ENCODE data around the gene PTPRC.

The PTPRC gene

DNA sequence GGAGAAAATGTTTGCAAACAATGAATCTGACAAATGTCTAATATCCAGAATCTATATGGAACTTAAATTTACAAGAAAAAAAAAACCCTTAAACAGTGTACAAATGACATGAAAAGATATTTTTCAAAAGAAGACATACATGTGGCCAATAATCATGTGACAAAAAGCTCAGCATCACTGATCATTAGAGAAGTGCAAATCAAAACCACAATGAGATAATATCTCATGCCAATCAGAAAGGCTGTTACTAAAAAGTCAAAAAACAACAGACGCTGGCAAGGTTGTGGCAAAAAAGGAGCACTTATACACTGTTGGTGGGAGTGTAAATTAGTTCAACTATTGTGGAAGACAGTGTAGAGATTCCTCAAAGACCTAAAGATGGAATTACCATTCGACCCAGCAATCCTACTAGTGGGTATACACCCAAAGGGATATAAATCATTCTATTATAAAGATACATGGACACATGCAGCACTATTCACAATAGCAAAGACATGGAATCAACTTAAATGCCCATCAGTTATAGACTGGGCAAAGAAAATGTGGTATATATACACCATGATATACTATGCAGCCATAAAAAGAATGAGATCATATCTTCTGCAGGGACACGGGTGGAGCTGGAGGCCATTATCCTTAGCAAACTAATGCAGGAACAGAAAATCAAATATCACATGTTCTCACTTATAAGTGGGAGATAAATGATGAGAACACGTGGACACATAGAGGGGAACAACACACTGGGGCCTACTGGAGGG lies 123.2 kb downstream of the PTPRC start:
- no peak for TF ChIP-seq CTCF (IDR thresholded peaks at IDR 0.05; ENCODE audit: extremely low read depth, missing control alignments)
- no peak for DNase-seq (ENCODE audit: low spot score)

DNA sequence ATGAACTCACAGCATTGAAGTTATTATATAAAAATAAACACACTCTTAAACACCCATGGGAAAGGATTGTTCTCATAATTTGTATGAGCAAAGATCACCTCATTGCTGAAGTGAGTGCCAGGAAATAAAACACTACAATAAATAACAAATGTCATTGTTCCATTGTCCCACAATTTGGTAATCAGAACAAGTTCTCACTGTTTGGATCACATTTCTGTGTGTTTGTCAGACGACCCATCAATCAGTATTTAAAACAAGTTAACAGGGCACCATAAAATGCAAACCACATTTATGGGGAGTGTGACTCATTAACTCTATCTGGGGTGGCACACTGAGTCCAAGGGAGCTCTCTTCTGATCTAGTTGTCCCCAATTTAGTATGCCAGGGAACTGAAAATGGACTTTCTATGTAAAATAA lies 124.5 kb downstream of the PTPRC start:
- DNase-seq (ENCODE audit: low spot score) = no peak
- TF ChIP-seq CTCF (IDR thresholded peaks at IDR 0.05; ENCODE audit: extremely low read depth, missing control alignments) = no peak

- TF ChIP-seq CTCF (IDR thresholded peaks at IDR 0.05; ENCODE audit: extremely low read depth, missing control alignments) = no peak
Observed at GRCh38 chr1:198764748-198765147, 125.9 kb downstream of the PTPRC start.

GRCh38 chr1:198765416-198765815 lies 126.6 kb downstream of the PTPRC start:
- DNase-seq (ENCODE audit: low spot score) = no peak
- no peak for TF ChIP-seq CTCF (IDR thresholded peaks at IDR 0.05; ENCODE audit: extremely low read depth, missing control alignments)

More at GRCh38 chr1:198764748-198765147, 125.9 kb downstream of the PTPRC start:
- peak; percentile 7 for DNase-seq (ENCODE audit: low spot score)

- peak; percentile 19 for DNase-seq (ENCODE audit: low spot score)
- peak; percentile 22 for TF ChIP-seq CTCF (IDR thresholded peaks at IDR 0.05; ENCODE audit: extremely low read depth, missing control alignments)
Observed at GRCh38 chr1:198771563-198772153, 132.8 kb downstream of the PTPRC start.

DNA sequence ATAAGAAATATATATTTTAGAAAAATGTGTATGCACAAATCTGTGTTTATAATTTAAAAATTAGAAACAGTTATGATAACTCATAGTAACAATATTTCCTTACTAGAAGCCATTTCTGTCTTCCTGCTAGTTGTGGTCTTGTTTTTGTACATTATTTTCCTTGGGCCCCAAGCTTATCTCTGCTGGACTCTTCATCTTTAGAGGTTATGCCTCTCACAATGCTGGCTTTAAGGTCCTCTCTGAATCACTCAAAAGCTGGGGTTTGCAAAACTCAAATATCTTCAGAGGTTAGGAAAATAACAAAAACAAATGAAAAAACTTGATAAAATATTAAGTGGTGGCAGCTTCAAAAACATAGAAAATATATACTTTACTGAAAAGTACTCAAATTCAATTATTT lies 133.8 kb downstream of the PTPRC start:
- no peak for TF ChIP-seq CTCF (IDR thresholded peaks at IDR 0.05; ENCODE audit: extremely low read depth, missing control alignments)
- DNase-seq (ENCODE audit: low spot score) = no peak

DNA sequence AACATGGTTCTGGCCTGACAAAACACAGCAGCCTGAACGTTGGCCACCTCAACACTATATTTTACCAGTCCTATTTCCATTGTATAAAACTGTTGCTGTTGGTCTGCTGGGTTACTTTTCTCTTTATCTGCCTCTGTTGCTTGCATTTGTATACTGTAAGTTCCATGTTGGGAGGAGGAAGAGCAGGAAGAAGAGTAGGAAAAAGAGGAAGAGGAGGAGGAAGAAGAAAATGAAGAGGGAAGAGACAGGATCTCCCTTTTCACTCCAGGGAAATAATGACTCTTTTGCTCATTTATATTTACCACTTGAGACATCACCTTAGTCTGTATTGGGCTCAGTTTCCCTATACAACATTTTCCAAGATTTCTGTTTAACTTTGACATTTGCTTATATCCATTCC lies 134.2 kb downstream of the PTPRC start:
- no peak for DNase-seq (ENCODE audit: low spot score)

More for the DNA sequence above, 134.2 kb downstream of the PTPRC start:
- no peak for TF ChIP-seq CTCF (IDR thresholded peaks at IDR 0.05; ENCODE audit: extremely low read depth, missing control alignments)

Measured in GM20000 (cell line).